Aorta (tissue), 5 donors: Measurements from ENCODE around the gene SLC51A. TPM values are rescaled to one million over a fixed set of nuclear protein-coding genes. Genes with fewer than 3 reads are reported as not detected.
"Not testable (repeated sequence)": the region's sequence is repeated elsewhere in the genome, so short reads cannot be mapped to it uniquely, and the experiment has no call there.

Experiments
- ATAC-seq: fragments of 200-7000 bp; cut with Tn5 transposase; one replicate; pipeline ENCODE4 v1.9.1; 2022; ENCODE audit warnings: moderate library complexity; ENCODE audit not compliant: low FRiP score
- DNase-seq, 2 donors: peaks; one replicate each; pipeline ENCODE4 v3.0.0-alpha.2; 2020
- H3K27ac ChIP-seq, 2 donors: one replicate each; pipeline ENCODE4 v1.5.1; 2013; ENCODE audit warnings: low read length in 2 of 2, mild to moderate bottlenecking in 2 of 2, moderate library complexity in 2 of 2, control low read depth in 1 of 2, inconsistent platforms in 1 of 2, low read depth in 1 of 2
- H3K27me3 ChIP-seq, 2 donors: one replicate each; pipeline ENCODE4 v1.6.1; 2013; ENCODE audit warnings: control low read depth in 1 of 2, low read length in 1 of 2, mild to moderate bottlenecking in 1 of 2, moderate library complexity in 1 of 2; ENCODE audit not compliant: insufficient read depth in 2 of 2, control insufficient read depth in 1 of 2
- H3K36me3 ChIP-seq, 2 donors: one replicate each; pipeline ENCODE4 v1.6.1; 2013; ENCODE audit warnings: control low read depth in 1 of 2, low read length in 1 of 2, mild to moderate bottlenecking in 1 of 2; ENCODE audit not compliant: insufficient read depth in 2 of 2, control insufficient read depth in 1 of 2
- H3K4me1 ChIP-seq, 2 donors: one replicate each; pipeline ENCODE4 v1.6.1; 2013; ENCODE audit warnings: low read length in 2 of 2, control low read depth in 1 of 2, mild to moderate bottlenecking in 1 of 2, moderate library complexity in 1 of 2; ENCODE audit not compliant: insufficient read depth in 2 of 2, control insufficient read depth in 1 of 2
- H3K4me3 ChIP-seq, 2 donors: one replicate each; pipeline ENCODE4 v1.5.1; 2013; ENCODE audit warnings: low read length in 2 of 2, control low read depth in 1 of 2, mild to moderate bottlenecking in 1 of 2
- H3K9me3 ChIP-seq: one replicate; pipeline ENCODE4 v1.6.1; 2013; ENCODE audit warnings: mild to moderate bottlenecking, low read length; ENCODE audit not compliant: control insufficient read depth
- WGBS, 2 donors: extraction: QIAGEN DNeasy Blood & Tissue Kit; methylation state at CpG; one replicate each; pipeline ENCODE4 v1.1.7; 2013; 5-methylcytosine and 5-hydroxymethylcytosine counted together
- intact Hi-C, 2 donors: fragments of 100-400 bp; cut with DNase I; formaldehyde crosslinking; loops; one replicate each; pipeline versions ENCODE4 v1.14.2 to v1.15.0; 2022
- polyA plus RNA-seq, 2 donors: library from polyadenylated mRNA; stranded (reverse); fragments of 200-250 nt; gene quantifications; one replicate each; pipeline ENCODE4 v1.2.3, GENCODE V29; 2013
- total RNA-seq, 2 donors: library from RNA; stranded (reverse); fragmentation: NEBNext Ultra II Directional; extraction: Animal tissue kit (Norgen Biotek cat#: 25700); gene quantifications; one replicate each; pipeline ENCODE4 v1.2.1, GENCODE V29; 2021
- donor health status: healthy with polysubstance abuse.
- donor health status: Bipolar disorder and iron deficiency.
- donor health status: DM: no; HTN: no; CAD: no.
- donor health status: DM: no; HTN: no; CAD: no.
- donor health status: DM: yes; HTN: yes; CAD: no.

SLC51A gene
- total and polyA plus RNA-seq, 4 donors: 0.49 to 10.6 TPM; not detected in 2

DNA sequence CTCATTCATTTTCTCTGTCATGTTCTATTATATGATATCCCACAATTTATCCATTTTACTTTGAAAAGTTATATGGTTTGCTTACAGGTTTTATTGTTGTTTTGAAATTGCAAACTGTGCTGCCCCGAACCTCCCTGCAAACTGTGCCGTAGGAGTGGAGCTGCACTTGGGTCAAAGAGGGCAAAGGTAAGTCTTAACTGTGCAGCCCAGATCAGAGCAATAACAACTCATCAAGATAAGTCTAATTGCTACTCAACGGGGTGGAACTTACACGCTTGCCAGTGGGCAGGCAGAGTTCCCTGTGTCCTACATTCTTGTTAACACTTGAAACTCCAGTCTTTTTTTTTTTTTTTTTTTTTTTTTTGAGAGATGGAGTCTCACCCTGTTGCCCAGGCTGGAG, 38.4 kb upstream of the SLC51A start:
- ATAC-seq (no peak), DNase-seq (peak; percentile 9 to 17)
- H3K36me3 ChIP-seq: no peaks in the 10 kb centered on the region
- no peak overlapping the region for H3K27ac ChIP-seq
- 52 to 54% methylated on average over 4 of the region's 4 CpGs for WGBS, 2 donors
- no peaks in the 10 kb centered on the region for H3K27me3 ChIP-seq
- H3K9me3 ChIP-seq: no peaks in the 10 kb centered on the region
- intact Hi-C loops: no loop called here
- H3K4me1 ChIP-seq: no peaks in the 10 kb centered on the region
- no peak overlapping the region for H3K4me3 ChIP-seq

DNA sequence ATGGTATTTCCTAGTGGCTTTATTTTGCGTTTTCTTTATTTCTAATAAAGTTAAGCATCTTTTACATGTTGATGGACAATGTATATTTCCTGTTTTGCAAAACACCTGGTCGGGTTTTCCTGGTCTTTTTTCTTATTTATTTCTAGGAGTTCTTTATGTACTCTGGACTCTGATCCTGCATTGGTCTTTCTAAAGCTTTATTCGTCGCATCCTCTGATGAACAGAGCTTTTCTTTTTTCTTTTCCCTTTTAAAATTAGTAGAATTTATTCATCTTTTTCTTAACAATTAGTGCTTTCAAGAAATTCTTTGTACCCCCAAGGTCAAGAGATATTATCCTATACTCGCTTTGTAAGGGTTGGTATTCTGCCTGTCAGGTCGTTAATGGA, 37.3 kb upstream of the SLC51A start:
- DNase-seq (no peak), ATAC-seq (no peak)
- 72% methylated on average over 6 of the region's 6 CpGs for WGBS, 2 donors
- H3K27ac ChIP-seq: no peak overlapping the region
- no peaks in the 10 kb centered on the region for H3K27me3 ChIP-seq
- intact Hi-C loops: no loop called here
- H3K4me1 ChIP-seq: no peaks in the 10 kb centered on the region
- H3K36me3 ChIP-seq: no peaks in the 10 kb centered on the region
- no peaks in the 10 kb centered on the region for H3K9me3 ChIP-seq
- H3K4me3 ChIP-seq: no peak overlapping the region

- whole genome bisulfite sequencing, 2 donors: 49 to 54% methylated on average over 24 of the region's 24 CpGs
- H3K4me3 ChIP-seq: no peak overlapping the region
- no peaks in the 10 kb centered on the region for H3K4me1 ChIP-seq
- H3K36me3 ChIP-seq: no peaks in the 10 kb centered on the region
- ATAC-seq (no peak), DNase-seq (peak in 1 of 2 donors; percentile 51)
- H3K27me3 ChIP-seq: no peaks in the 10 kb centered on the region
- no peak overlapping the region for H3K27ac ChIP-seq
- intact Hi-C loops: no loop called here
- no peaks in the 10 kb centered on the region for H3K9me3 ChIP-seq
Measured at GRCh38 chr3:196179380-196180308, 36.7 kb upstream of the SLC51A start.

DNA sequence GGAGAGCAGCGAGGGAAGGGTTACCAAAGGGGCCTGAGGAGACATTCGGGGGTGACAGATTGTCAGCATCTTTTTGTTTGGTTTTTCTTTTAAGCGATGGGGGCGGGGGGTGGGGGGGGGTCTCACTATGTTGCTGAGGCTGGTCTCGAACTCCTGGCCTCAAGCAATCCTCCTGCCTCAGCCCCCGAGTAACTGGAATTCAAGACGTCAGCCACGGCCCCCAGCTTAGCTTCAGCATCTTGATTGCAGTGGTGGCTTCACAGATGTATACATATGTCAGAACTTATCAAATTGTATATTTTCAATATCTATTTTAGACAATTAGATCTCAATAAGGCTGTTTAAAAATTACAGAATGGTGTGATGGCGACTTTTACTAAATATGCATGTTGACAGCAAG, 36.0 kb upstream of the SLC51A start:
- peak; percentile 32 to 52 for DNase-seq
- Histone ChIP-seq H3K27ac (no peak overlapping the region), H3K27me3 (no peaks in the 10 kb centered on the region), H3K4me1 (no peaks in the 10 kb centered on the region), H3K36me3 (no peaks in the 10 kb centered on the region), H3K9me3 (no peaks in the 10 kb centered on the region), H3K4me3 (no peak overlapping the region)
- ATAC-seq: no peak
- intact Hi-C loops: no loop called here
- 78 to 85% methylated on average over 9 of the region's 9 CpGs for WGBS, 2 donors

DNA sequence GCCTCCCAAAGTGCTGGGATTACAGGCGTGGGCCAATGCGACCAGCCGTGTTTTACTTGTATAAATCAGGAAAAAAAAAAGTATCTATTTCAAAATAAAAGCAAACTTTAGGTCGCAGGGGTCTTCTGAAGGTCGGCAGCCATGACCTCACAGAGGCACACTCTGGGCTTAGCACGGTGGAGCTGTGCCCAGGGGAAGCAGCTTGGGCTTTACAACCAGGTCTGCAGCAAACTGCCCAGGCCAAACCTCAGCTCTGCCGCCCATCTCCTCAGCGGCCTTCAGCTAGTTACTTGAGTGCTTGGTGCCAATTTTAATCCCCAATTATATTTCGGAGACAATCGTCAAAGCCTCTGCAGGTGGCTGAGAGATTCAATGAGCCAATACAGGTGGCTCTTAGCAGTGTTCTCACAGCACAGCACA, 35.2 kb upstream of the SLC51A start:
- WGBS, 2 donors: 81 to 88% methylated on average over 10 of the region's 10 CpGs
- Histone ChIP-seq H3K36me3 (no peaks in the 10 kb centered on the region), H3K4me3 (no peak overlapping the region), H3K4me1 (no peaks in the 10 kb centered on the region), H3K27me3 (no peaks in the 10 kb centered on the region), H3K27ac (no peak overlapping the region), H3K9me3 (no peaks in the 10 kb centered on the region)
- intact Hi-C loops: no loop called here
- ATAC-seq: no peak
- DNase-seq: no peak

GRCh38 chr3:196184169-196184432, 32.2 kb upstream of the SLC51A start:
- intact Hi-C loops, H3K27me3 ChIP-seq, H3K4me3 ChIP-seq, H3K27ac ChIP-seq, H3K9me3 ChIP-seq, DNase-seq, H3K4me1 ChIP-seq, ATAC-seq, H3K36me3 ChIP-seq: not testable (repeated sequence)
- WGBS, 2 donors: 89 to 91% methylated on average over 4 of the region's 4 CpGs

GRCh38 chr3:196184881-196185280, 31.5 kb upstream of the SLC51A start:
- DNase-seq (no peak), ATAC-seq (no peak)
- WGBS, 2 donors: 95 to 96% methylated on average over 15 of the region's 15 CpGs
- Histone ChIP-seq H3K27ac (no peak overlapping the region), H3K4me1 (no peaks in the 10 kb centered on the region), H3K27me3 (no peaks in the 10 kb centered on the region), H3K36me3 (no peaks in the 10 kb centered on the region), H3K9me3 (no peaks in the 10 kb centered on the region), H3K4me3 (no peak overlapping the region)
- intact Hi-C loops: no loop called here

DNA sequence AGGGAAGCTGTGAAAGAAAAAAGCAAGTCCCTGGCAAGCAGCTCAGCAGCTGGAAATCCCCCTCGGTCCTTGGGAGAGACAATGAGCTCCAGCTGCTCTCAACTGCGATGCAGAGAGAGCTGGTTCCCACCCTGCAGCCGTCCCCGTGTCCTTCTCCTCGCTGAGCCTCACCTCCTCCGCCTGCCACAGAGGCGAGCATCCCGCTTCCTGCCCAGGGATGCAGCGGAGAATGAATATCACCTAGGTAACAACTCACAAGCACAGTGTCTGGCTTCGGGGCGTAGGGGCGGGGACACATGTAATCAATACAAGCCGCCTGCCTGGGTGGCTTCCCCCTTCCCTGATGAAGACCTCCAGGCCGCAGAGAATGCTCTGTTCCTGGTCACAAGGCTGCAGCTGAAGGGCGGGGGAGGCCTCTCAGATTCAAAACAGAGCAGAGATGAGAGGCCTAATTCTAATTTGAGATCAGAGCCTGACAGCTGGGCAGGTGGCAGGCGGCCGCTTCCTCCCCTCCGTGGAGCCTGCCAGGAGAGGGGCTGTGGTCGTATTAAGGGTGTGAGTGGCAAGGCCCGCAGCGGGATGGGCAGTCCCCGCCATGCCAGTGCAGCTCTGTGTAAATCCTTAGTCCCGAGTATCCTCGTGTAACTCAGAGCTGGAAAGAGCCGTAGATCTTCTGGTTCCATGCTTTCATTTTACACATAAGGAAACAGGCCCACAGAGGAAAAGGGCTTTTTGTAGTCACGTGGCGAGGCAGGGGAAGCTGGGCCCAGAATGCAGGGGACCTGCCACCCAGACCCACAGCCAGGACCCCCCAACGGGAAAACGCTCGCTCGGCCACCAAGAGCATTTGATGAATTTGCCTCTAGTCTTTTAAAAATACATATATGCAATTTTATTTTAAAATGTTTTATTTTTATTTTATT, 29.4 kb upstream of the SLC51A start:
- DNase-seq (no peak), ATAC-seq (no peak)
- Histone ChIP-seq H3K4me3 (no peak overlapping the region), H3K4me1 (no peaks in the 10 kb centered on the region), H3K9me3 (no peaks in the 10 kb centered on the region), H3K27ac (no peak overlapping the region), H3K36me3 (no peaks in the 10 kb centered on the region), H3K27me3 (no peaks in the 10 kb centered on the region)
- intact Hi-C loops: no loop called here
- WGBS, 2 donors: 62 to 64% methylated on average over 31 of the region's 31 CpGs
